Fibroblast of villous mesenchyme (primary cell): ENCODE data around the gene ACAD9. TPM values are rescaled to one million over a fixed set of nuclear protein-coding genes. Genes with fewer than 3 reads are reported as not detected.
"Not testable (repeated sequence)": the region's sequence is repeated elsewhere in the genome, so short reads cannot be mapped to it uniquely, and the experiment has no call there.

Experiments used
- DNase-seq: peaks from one replicate; pipeline ENCODE4 v3.0.0-alpha.2; 2010; ENCODE audit warnings: low read depth
- H3K4me3 ChIP-seq: 2 replicates; pipeline ENCODE4 v1.5.1; 2011; ENCODE audit warnings: low read depth, mild to moderate bottlenecking, low read length
- total RNA-seq: library from RNA; depleted of rRNA; stranded (reverse); fragments of >200 nt; gene quantifications from 2 replicates; pipeline ENCODE4 v1.2.3, GENCODE V29; 2012
- TF ChIP-seq, protein P1 (sequence below): IDR thresholded peaks from 2 replicates; pipeline ENCODE4 v1.5.1; 2012; ENCODE audit warnings: low read depth, mild to moderate bottlenecking, low read length; ENCODE audit not compliant: insufficient read depth

Gene ACAD9
- total RNA-seq, 1 donor, result 35.8 TPM

DNA sequence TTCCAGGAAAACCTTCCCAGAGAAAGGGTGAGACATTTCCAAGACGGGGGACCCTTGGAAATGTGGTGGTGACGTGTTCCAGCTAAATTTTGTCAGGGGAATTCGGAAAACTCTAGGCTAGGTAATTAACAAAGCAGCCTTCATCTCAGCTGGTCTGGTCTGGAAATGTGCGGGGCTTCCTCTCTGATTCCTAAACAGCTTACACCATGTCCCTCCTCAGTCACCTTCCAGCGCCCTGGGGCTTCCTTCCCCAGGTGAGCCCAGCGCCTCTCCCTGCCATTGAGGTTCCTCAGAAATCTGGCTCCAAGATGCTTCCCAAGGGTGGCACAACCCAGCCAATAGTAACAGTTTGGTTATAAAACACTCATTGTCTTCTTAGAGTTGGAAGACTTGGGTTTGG lies 571 bp downstream of the ACAD9 start:
- peak overlapping the region; percentile 80 for H3K4me3 ChIP-seq
- no peak for DNase-seq
- TF ChIP-seq, protein P1, sequence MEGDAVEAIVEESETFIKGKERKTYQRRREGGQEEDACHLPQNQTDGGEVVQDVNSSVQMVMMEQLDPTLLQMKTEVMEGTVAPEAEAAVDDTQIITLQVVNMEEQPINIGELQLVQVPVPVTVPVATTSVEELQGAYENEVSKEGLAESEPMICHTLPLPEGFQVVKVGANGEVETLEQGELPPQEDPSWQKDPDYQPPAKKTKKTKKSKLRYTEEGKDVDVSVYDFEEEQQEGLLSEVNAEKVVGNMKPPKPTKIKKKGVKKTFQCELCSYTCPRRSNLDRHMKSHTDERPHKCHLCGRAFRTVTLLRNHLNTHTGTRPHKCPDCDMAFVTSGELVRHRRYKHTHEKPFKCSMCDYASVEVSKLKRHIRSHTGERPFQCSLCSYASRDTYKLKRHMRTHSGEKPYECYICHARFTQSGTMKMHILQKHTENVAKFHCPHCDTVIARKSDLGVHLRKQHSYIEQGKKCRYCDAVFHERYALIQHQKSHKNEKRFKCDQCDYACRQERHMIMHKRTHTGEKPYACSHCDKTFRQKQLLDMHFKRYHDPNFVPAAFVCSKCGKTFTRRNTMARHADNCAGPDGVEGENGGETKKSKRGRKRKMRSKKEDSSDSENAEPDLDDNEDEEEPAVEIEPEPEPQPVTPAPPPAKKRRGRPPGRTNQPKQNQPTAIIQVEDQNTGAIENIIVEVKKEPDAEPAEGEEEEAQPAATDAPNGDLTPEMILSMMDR, result no peak

DNA sequence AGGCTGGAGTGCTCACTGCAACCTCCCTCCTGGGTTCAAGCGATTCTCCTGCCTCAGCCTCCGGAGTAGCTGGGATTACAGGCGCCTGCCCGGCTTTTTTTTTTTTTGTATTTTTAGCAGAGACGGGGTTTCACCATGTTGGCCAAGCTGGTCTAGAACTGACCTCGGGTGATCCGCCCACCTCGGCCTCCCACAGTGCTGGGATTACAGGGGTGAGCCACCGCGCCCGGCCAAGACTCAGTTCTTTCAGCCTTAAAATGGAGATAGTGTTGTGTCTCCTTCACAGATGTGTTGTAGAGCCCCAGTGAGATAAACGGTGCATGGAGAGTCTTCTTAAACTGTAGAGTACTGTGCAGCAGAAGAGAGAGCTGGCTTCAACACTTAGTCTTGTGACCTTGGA lies 1.0 kb downstream of the ACAD9 start:
- peak overlapping the region; percentile 80 for H3K4me3 ChIP-seq
- DNase-seq, result not testable (repeated sequence)

DNA sequence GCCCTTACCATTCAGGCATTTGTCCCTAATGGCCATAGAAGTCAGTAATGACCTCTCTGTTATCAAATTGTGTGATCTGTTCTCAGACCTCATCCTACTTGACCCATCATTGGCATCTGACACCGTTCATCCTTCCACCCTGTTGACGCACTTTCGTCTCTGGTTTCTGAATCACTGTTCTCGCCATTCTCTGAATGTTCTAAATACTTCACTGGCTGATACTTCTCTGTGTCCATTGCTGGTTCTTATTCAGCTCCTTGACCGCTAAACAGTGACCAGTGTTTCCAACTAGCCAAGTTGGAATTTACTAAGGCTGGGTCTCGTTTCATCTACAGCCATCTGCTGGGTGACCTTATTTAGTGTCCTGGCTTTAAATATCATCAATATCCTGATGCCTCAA lies 2.2 kb downstream of the ACAD9 start:
- TF ChIP-seq, protein P1, result no peak
- H3K4me3 ChIP-seq, result no peak overlapping the region
- no peak for DNase-seq

DNA sequence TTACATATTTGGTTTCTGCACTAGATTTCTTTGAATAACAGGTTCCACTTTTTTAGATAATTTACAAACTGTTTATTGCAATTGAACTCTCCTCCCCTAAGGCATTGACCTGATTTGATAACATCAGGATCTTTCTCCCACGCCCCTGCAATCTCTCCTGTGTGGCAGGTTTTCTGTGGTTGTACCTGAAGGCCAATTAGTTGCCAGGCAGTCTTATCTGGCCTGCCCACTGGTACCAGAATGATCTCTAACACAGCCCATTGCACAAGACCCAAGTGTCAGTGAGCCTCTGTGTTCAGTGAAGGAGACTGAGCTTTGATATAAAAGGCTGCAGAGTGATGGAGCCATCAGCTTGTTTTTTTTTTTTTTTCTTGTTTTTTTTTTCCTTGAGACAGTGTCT lies 3.3 kb downstream of the ACAD9 start:
- DNase-seq, result no peak
- TF ChIP-seq, protein P1, result no peak
- no peak overlapping the region for H3K4me3 ChIP-seq

DNA sequence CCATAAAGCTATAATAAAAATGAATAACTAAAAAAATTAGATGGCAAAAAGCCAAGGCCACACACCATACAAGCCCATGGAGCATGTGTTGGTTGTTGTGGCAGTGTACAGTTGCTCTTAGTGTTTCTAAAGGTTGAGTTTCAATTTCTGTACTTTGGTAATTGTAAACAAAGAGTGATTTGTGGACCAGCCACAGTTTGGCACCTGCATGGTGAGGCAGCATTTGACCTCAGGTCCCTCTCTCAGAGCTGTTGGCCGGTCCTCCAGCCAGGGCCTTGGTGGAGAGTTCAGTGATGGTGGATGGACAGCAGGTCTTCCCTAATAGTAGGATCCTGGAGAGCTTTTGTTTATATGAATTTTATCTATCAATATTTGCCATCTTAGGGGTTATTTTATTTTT lies 5.6 kb downstream of the ACAD9 start:
- TF ChIP-seq, protein P1, result no peak
- no peak for DNase-seq
- H3K4me3 ChIP-seq, result no peak overlapping the region

DNA sequence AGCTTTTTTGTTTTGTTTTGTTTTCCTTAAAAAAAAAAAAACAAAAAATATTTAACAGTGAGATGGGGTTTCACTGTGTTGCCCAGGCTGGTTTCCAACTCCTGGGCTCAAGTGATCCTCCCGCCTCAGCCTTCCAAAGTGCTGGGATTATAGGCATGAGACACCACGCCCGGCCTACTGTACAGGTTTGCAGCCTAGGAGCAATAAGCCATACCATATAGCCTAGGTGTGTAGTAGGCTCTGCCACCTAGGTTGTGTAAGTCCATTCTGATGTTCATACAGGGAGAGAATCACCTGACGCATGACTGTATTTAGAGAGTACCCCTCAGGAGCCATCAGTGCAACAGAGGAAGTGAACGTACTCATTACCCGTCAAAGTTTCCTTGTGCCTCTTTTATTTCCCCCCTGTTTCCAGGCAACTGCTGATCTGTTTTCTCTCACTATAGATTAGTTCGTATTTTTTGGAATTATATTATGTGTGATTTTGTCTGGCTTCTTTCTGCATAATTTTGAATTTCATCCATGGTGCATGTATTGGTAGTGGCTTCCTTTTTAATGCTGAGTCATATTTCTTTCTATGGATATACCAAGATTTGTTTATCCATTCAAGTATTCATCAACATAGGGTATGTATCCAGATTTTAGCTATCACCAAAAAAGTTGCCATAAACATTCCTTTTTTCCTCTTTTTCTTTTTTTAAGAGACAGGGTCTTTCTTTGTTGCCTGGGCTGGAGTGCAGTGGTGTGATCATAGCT lies 9.9 kb downstream of the ACAD9 start:
- no peak overlapping the region for H3K4me3 ChIP-seq
- DNase-seq, result no peak
- TF ChIP-seq, protein P1, result no peak

DNA sequence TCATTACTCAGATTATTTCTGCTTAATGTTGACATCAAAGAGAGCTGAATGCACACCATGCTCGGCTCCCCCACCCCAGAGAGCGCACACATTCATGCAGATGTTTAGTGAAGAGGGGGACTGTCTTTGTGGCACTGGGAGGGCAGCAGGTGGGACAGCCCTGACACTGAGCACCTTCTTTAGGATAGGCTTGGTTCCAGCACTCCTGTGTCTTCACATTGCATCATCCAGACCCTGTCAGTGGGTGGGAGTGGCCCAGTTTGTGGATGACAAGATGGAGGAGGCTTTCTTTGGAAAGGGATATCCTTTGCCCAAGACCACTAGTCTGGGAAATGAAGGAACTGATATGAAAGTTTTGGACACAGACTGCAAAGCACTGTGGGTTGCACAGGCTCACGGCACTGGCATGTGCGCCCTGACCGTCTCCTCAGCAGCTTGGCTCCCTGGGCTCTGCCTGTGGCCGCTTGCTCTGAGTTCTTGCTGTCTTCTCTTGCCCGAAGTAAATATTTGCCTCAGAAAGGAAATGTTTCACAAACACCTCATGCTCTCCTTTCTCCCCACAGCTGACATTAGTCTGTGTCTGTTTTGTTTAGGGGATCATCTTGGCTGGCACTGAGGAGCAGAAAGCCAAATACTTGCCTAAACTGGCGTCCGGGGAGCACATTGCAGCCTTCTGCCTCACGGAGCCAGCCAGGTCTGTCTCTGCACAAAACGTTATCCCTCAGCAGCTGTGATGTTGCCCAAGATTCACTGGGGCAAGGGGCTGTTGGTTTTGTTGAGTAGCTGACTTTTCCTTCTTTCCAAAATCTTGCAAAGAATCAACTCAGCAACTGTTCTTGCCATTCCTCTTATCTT lies 16.6 kb downstream of the ACAD9 start:
- TF ChIP-seq, protein P1, result no peak
- no peak overlapping the region for H3K4me3 ChIP-seq
- DNase-seq, result no peak
